Testis (tissue), 3 donors: Measurements from ENCODE around the gene CCDC9. TPM values are rescaled to one million over a fixed set of nuclear protein-coding genes. Genes with fewer than 3 reads are reported as not detected.

ENCODE experiments used
- DNase-seq: peaks from one replicate; pipeline ENCODE4 v3.0.0-alpha.2; 2019
- H3K27ac ChIP-seq, 2 donors: fragments of 200-600 bp; sonication (generic); one replicate each; pipeline ENCODE4 v1.5.1; 2019
- H3K27me3 ChIP-seq: fragments of 200-600 bp; sonication (generic); one replicate; pipeline ENCODE4 v1.5.1; 2019
- H3K36me3 ChIP-seq: fragments of 200-600 bp; sonication (generic); one replicate; pipeline ENCODE4 v1.5.1; 2017; ENCODE audit warnings: low read depth; ENCODE audit errors: missing control alignments
- H3K4me1 ChIP-seq: fragments of 200-600 bp; sonication (generic); one replicate; pipeline ENCODE4 v1.5.1; 2019
- H3K4me3 ChIP-seq, 2 donors: fragments of 200-600 bp; sonication (generic); one replicate each; pipeline ENCODE4 v1.5.1; 2017 to 2019
- H3K9me3 ChIP-seq: fragments of 200-600 bp; sonication (generic); one replicate; pipeline ENCODE4 v1.5.1; 2017
- CTCF ChIP-seq, 3 experiments: fragments of 450-650 bp in 2 of 3; fragments of 200-600 bp in 1 of 3; sonication (generic) in 1 of 3; IDR thresholded peaks; one replicate each; pipeline ENCODE4 v1.5.1; 2016 to 2019; ENCODE audit warnings: antibody characterized with exemption in 3 of 3, mild to moderate bottlenecking in 2 of 3, moderate library complexity in 1 of 3
- POLR2A ChIP-seq: fragments of 450-650 bp; IDR thresholded peaks from one replicate; pipeline ENCODE4 v1.6.1; 2017; ENCODE audit warnings: antibody characterized with exemption, mild to moderate bottlenecking, moderate library complexity
- WGBS, 2 donors: methylation state at CpG; one replicate each; pipeline ENCODE4 v1.1.5; 2018; 5-methylcytosine and 5-hydroxymethylcytosine counted together
- intact Hi-C: fragments of 100-400 bp; cut with DNase I; formaldehyde crosslinking; loops from one replicate; pipeline ENCODE4 v1.15.1; 2023; ENCODE audit warnings: low total_unique reads
- polyA plus RNA-seq: library from polyadenylated mRNA; stranded (reverse); fragments of 350-450 nt; fragmentation: Illumina TruSeq; extraction: RNeasy Lipid Tissue Mini Kit (QIAGEN cat#74804); gene quantifications from one replicate; pipeline ENCODE4 v1.2.3, GENCODE V29; 2014; ENCODE audit warnings: low read depth, low replicate concordance; ENCODE audit not compliant: insufficient read depth
- total RNA-seq, 2 donors: library from RNA; depleted of rRNA; stranded (reverse); fragments of >200 nt; gene quantifications; one replicate each; pipeline ENCODE4 v1.2.3, GENCODE V29; 2016

CCDC9 gene
- total and polyA plus RNA-seq, 3 donors from 2014 or later = 50.9 to 65.0 (median 61.0) TPM

GRCh38 chr19:47232422-47233211, 23.7 kb upstream of the CCDC9 start:
- 62 to 66% methylated on average over 16 of the region's 16 CpGs for WGBS, 2 donors
- H3K36me3 ChIP-seq = no peaks in the 10 kb centered on the region
- H3K4me1 ChIP-seq = peaks cover 15% of the 10 kb centered on the region
- no peak for DNase-seq
- intact Hi-C loops = no loop called here
- TF ChIP-seq POLR2A (no peak), CTCF (IDR thresholded peaks at IDR 0.05) (no peak)
- no peaks in the 10 kb centered on the region for H3K9me3 ChIP-seq
- H3K27ac ChIP-seq = peak overlapping the region in 1 of 2 donors; percentile 99
- no peaks in the 10 kb centered on the region for H3K27me3 ChIP-seq
- H3K4me3 ChIP-seq = no peak overlapping the region

- no peak overlapping the region for H3K27ac ChIP-seq
- H3K9me3 ChIP-seq = no peaks in the 10 kb centered on the region
- H3K4me3 ChIP-seq = no peak overlapping the region
- TF ChIP-seq POLR2A (no peak), CTCF (IDR thresholded peaks at IDR 0.05) (no peak)
- no peaks in the 10 kb centered on the region for H3K36me3 ChIP-seq
- DNase-seq = no peak
- no peaks in the 10 kb centered on the region for H3K27me3 ChIP-seq
- peaks cover 8% of the 10 kb centered on the region for H3K4me1 ChIP-seq
- intact Hi-C loops = no loop called here
- 91% methylated on average over 12 of the region's 12 CpGs for WGBS, 2 donors
Observed at GRCh38 chr19:47236072-47236675, 20.2 kb upstream of the CCDC9 start.

- Histone ChIP-seq H3K27ac (no peak overlapping the region), H3K4me1 (peaks cover 8% of the 10 kb centered on the region), H3K9me3 (no peaks in the 10 kb centered on the region), H3K27me3 (no peaks in the 10 kb centered on the region), H3K4me3 (peak overlapping the region in 1 of 2 donors; percentile 40), H3K36me3 (no peaks in the 10 kb centered on the region)
- DNase-seq = no peak
- 6 to 10% methylated on average over 10 to 15 of the region's 16 CpGs for WGBS, 2 donors
- intact Hi-C loops = no loop called here
- TF ChIP-seq CTCF (IDR thresholded peaks at IDR 0.05) = no peak
- TF ChIP-seq POLR2A = no peak
Observed at GRCh38 chr19:47239152-47239551, 17.2 kb upstream of the CCDC9 start.

- Histone ChIP-seq H3K27me3 (no peaks in the 10 kb centered on the region), H3K27ac (no peak overlapping the region), H3K9me3 (no peaks in the 10 kb centered on the region), H3K36me3 (no peaks in the 10 kb centered on the region), H3K4me1 (peaks cover 14% of the 10 kb centered on the region), H3K4me3 (peak overlapping the region in 1 of 2 donors; percentile 40)
- TF ChIP-seq POLR2A = no peak
- no peak for TF ChIP-seq CTCF (IDR thresholded peaks at IDR 0.05)
- DNase-seq = peak; percentile 66
- intact Hi-C loops = no loop called here
- WGBS, 2 donors = 0 to 7% methylated on average over 7 to 32 of the region's 62 CpGs
Observed at GRCh38 chr19:47239610-47240296, 16.6 kb upstream of the CCDC9 start.
